Neural progenitor cell (in vitro differentiated cells): ENCODE results near the gene EEF1AKMT3. TPM values are rescaled to one million over a fixed set of nuclear protein-coding genes. Genes with fewer than 3 reads are reported as not detected.

ENCODE experiments used
- DNase-seq: peaks from one replicate; pipeline ENCODE4 v3.0.0-alpha.2; 2016; ENCODE audit warnings: low spot score
- H2AFZ ChIP-seq: fragments of 200-600 bp; sonication (generic); replicated peaks from 2 replicates; pipeline ENCODE4 v1.6.1; 2016; ENCODE audit warnings: antibody characterized with exemption
- H3F3A ChIP-seq: fragments of 200-600 bp; sonication (generic); 2 replicates; pipeline ENCODE4 v1.6.1; 2016; ENCODE audit warnings: antibody characterized with exemption, low read depth
- H3K27ac ChIP-seq: fragments of 200-600 bp; sonication (generic); 2 replicates; pipeline ENCODE4 v1.5.1; 2016; ENCODE audit warnings: mild to moderate bottlenecking
- H3K27me3 ChIP-seq: fragments of 200-600 bp; sonication (generic); 2 replicates; pipeline ENCODE4 v1.6.1; 2016; ENCODE audit warnings: mild to moderate bottlenecking, moderate library complexity
- H3K36me3 ChIP-seq: fragments of 200-600 bp; sonication (generic); 2 replicates; pipeline ENCODE4 v1.5.1; 2016
- H3K4me1 ChIP-seq: fragments of 200-600 bp; sonication (generic); 2 replicates; pipeline ENCODE4 v1.6.1; 2016; ENCODE audit warnings: mixed run types
- H3K4me2 ChIP-seq: fragments of 200-600 bp; sonication (generic); 2 replicates; pipeline ENCODE4 v1.6.1; 2016
- H3K4me3 ChIP-seq: fragments of 200-600 bp; sonication (generic); 2 replicates; pipeline ENCODE4 v1.5.1; 2016
- H3K79me2 ChIP-seq: fragments of 200-600 bp; sonication (generic); 2 replicates; pipeline ENCODE4 v1.6.1; 2016; ENCODE audit warnings: low read depth
- H3K9ac ChIP-seq: fragments of 200-600 bp; sonication (generic); 2 replicates; pipeline ENCODE4 v1.6.1; 2016
- H3K9me3 ChIP-seq: fragments of 200-600 bp; sonication (generic); 2 replicates; pipeline ENCODE4 v1.5.1; 2016; ENCODE audit warnings: low read depth
- H4K20me1 ChIP-seq: fragments of 200-600 bp; sonication (generic); 2 replicates; pipeline ENCODE4 v1.6.1; 2016; ENCODE audit warnings: low read depth
- H3K27ac Mint-ChIP-seq: 3 replicates; pipeline ENCODE4 v1.8.0; 2021; ENCODE audit warnings: mixed read lengths
- H3K27me3 Mint-ChIP-seq: 2 replicates; pipeline ENCODE4 v1.8.0; 2022; ENCODE audit warnings: low read depth, mild to moderate bottlenecking, inconsistent platforms, moderate library complexity, mixed read lengths; ENCODE audit not compliant: insufficient read depth
- H3K36me3 Mint-ChIP-seq: 3 replicates; pipeline ENCODE4 v1.8.0; 2021; ENCODE audit warnings: mixed read lengths
- H3K4me1 Mint-ChIP-seq: 3 replicates; pipeline ENCODE4 v1.8.0; 2021; ENCODE audit warnings: mixed read lengths
- H3K4me3 Mint-ChIP-seq: 3 replicates; pipeline ENCODE4 v1.8.0; 2021; ENCODE audit warnings: mild to moderate bottlenecking, moderate library complexity, mixed read lengths
- H3K9me3 Mint-ChIP-seq: 3 replicates; pipeline ENCODE4 v1.8.0; 2020; ENCODE audit warnings: mixed read lengths
- EZH2 ChIP-seq: fragments of 200-600 bp; sonication (generic); IDR thresholded peaks from 2 replicates; pipeline ENCODE4 v1.6.1; 2017; ENCODE audit warnings: antibody characterized with exemption, mild to moderate bottlenecking, moderate library complexity
- EZH2phosphoT487 ChIP-seq: fragments of 200-600 bp; sonication (generic); IDR thresholded peaks from 2 replicates; pipeline ENCODE4 v1.6.1; 2017; ENCODE audit warnings: antibody characterized with exemption
- total RNA-seq: library from RNA; depleted of rRNA; stranded (reverse); fragments of >200 nt; gene quantifications from 2 replicates; pipeline ENCODE4 v1.2.3, GENCODE V29; 2015; ENCODE audit warnings: low replicate concordance
- TF ChIP-seq, protein P1 (sequence below): fragments of 200-600 bp; sonication (generic); IDR thresholded peaks from 2 replicates; pipeline ENCODE4 v1.5.1; 2017; ENCODE audit warnings: antibody characterized with exemption, mild to moderate bottlenecking

The EEF1AKMT3 gene
- total RNA-seq, 1 donor from 2014 or later = 2.1 TPM

DNA sequence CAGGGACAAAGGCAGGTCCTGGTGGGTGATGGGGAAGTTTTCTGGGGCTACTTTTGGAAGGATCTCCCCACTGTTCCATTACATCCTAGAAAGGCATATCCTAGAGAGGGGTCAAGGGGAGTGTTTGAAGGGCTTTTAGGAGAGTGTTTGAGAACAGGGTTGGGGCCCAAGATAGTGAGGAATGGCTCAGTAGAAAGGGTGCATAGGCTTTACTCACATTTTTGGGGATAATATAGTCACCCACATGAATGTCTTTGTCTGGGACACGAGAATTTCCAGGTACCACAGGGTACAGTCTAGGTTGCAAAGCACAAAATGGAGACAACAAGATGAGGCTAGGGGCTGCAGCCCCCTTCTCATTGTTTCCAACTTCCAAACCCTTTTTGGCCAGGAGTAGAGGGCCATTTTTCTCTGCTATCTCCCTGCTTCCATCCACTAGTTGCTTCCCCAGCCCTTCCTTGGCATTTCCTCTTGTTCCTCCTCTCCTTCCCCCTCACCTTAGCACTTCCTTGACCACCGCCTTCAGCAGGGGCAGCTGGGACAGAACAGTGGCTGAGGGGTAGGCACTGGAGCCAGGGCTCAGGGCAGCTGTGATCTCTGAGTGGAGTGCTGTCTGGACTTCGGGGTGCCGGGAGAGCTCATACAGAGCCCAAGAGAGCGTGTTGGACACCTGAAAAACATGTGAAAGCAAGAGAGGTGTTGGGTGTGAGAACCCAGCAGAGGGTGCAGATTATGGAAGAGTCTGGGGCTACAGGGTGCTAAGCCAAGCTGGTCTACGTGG lies 8.3 kb upstream of the EEF1AKMT3 start:
- H3K36me3 Mint-ChIP-seq = peaks cover 11% of the 10 kb centered on the region
- no peak overlapping the region for H3K4me2 ChIP-seq
- peaks cover 64% of the 10 kb centered on the region for H4K20me1 ChIP-seq
- H3K4me3 ChIP-seq = no peak overlapping the region
- H3K4me1 Mint-ChIP-seq = peaks cover 14% of the 10 kb centered on the region
- no peak overlapping the region for H3K27ac ChIP-seq
- H3K4me3 Mint-ChIP-seq = peak overlapping the region; percentile 44
- H3F3A ChIP-seq = peaks cover 36% of the 10 kb centered on the region
- H3K9me3 ChIP-seq = no peaks in the 10 kb centered on the region
- peaks cover 56% of the 10 kb centered on the region for H3K27me3 Mint-ChIP-seq
- no peak overlapping the region for H3K27ac Mint-ChIP-seq
- peaks cover 62% of the 10 kb centered on the region for H3K27me3 ChIP-seq
- DNase-seq = no peak
- H3K9ac ChIP-seq = no peak overlapping the region
- H3K79me2 ChIP-seq = no peaks in the 10 kb centered on the region
- H3K4me1 ChIP-seq = peaks cover 24% of the 10 kb centered on the region
- peaks cover 2% of the 10 kb centered on the region for H3K9me3 Mint-ChIP-seq
- H3K36me3 ChIP-seq = no peaks in the 10 kb centered on the region
- H2AFZ ChIP-seq = no peak overlapping the region
- TF ChIP-seq EZH2phosphoT487 (no peak), EZH2 (no peak)
- TF ChIP-seq, protein P1, sequence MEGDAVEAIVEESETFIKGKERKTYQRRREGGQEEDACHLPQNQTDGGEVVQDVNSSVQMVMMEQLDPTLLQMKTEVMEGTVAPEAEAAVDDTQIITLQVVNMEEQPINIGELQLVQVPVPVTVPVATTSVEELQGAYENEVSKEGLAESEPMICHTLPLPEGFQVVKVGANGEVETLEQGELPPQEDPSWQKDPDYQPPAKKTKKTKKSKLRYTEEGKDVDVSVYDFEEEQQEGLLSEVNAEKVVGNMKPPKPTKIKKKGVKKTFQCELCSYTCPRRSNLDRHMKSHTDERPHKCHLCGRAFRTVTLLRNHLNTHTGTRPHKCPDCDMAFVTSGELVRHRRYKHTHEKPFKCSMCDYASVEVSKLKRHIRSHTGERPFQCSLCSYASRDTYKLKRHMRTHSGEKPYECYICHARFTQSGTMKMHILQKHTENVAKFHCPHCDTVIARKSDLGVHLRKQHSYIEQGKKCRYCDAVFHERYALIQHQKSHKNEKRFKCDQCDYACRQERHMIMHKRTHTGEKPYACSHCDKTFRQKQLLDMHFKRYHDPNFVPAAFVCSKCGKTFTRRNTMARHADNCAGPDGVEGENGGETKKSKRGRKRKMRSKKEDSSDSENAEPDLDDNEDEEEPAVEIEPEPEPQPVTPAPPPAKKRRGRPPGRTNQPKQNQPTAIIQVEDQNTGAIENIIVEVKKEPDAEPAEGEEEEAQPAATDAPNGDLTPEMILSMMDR = no peak

- peaks cover 2% of the 10 kb centered on the region for H3K9me3 Mint-ChIP-seq
Observed at GRCh38 chr12:57764662-57765002, 7.8 kb upstream of the EEF1AKMT3 start.

GRCh38 chr12:57765003-57765697 lies 7.3 kb upstream of the EEF1AKMT3 start:
- no peaks in the 10 kb centered on the region for H3K36me3 ChIP-seq
- H3K9ac ChIP-seq = no peak overlapping the region
- H3K4me3 ChIP-seq = peak overlapping the region; percentile 44
- H4K20me1 ChIP-seq = peaks cover 53% of the 10 kb centered on the region
- Mint-ChIP-seq H3K9me3 (peaks cover 2% of the 10 kb centered on the region), H3K36me3 (peaks cover 15% of the 10 kb centered on the region), H3K4me3 (peak overlapping the region; percentile 50), H3K27ac (no peak overlapping the region), H3K4me1 (peaks cover 14% of the 10 kb centered on the region), H3K27me3 (peaks cover 52% of the 10 kb centered on the region)
- peak; percentile 73 for DNase-seq
- no peaks in the 10 kb centered on the region for H3K79me2 ChIP-seq
- H3F3A ChIP-seq = peaks cover 31% of the 10 kb centered on the region
- no peaks in the 10 kb centered on the region for H3K9me3 ChIP-seq
- peak overlapping the region; percentile 79 for H3K4me2 ChIP-seq
- H3K27me3 ChIP-seq = peaks cover 62% of the 10 kb centered on the region
- H3K27ac ChIP-seq = no peak overlapping the region
- peaks cover 24% of the 10 kb centered on the region for H3K4me1 ChIP-seq
- TF ChIP-seq EZH2phosphoT487 (peak; percentile 99), EZH2 (peak; percentile 99)
- TF ChIP-seq, protein P1 = peak; percentile 51
- H2AFZ ChIP-seq = peak overlapping the region; percentile 88

More at GRCh38 chr12:57764662-57765002, 7.8 kb upstream of the EEF1AKMT3 start:
- no peak overlapping the region for H3K9ac ChIP-seq
- peak overlapping the region; percentile 88 for H2AFZ ChIP-seq
- TF ChIP-seq EZH2phosphoT487 (no peak), EZH2 (no peak)
- TF ChIP-seq, protein P1 = no peak
- H3K27me3 Mint-ChIP-seq = peaks cover 55% of the 10 kb centered on the region
- no peaks in the 10 kb centered on the region for H3K9me3 ChIP-seq
- peak overlapping the region; percentile 50 for H3K4me3 Mint-ChIP-seq
- H3K4me2 ChIP-seq = peak overlapping the region; percentile 79
- peaks cover 32% of the 10 kb centered on the region for H3F3A ChIP-seq
- peaks cover 24% of the 10 kb centered on the region for H3K4me1 ChIP-seq
- peaks cover 62% of the 10 kb centered on the region for H3K27me3 ChIP-seq
- H3K27ac ChIP-seq = no peak overlapping the region
- no peak overlapping the region for H3K27ac Mint-ChIP-seq
- H4K20me1 ChIP-seq = peaks cover 58% of the 10 kb centered on the region
- no peak for DNase-seq
- H3K4me3 ChIP-seq = peak overlapping the region; percentile 44
- H3K36me3 ChIP-seq = no peaks in the 10 kb centered on the region
- peaks cover 13% of the 10 kb centered on the region for H3K36me3 Mint-ChIP-seq
- H3K79me2 ChIP-seq = no peaks in the 10 kb centered on the region
- peaks cover 14% of the 10 kb centered on the region for H3K4me1 Mint-ChIP-seq
